Epithelial cell of proximal tubule (primary cell): Measurements from ENCODE around the gene IL10RB. TPM values are rescaled to one million over a fixed set of nuclear protein-coding genes. Genes with fewer than 3 reads are reported as not detected.
A peak's percentile ranks its signal among the peaks of the same experiment; 100 is the strongest.
"Not testable (repeated sequence)": the region's sequence is repeated elsewhere in the genome, so short reads cannot be mapped to it uniquely, and the experiment has no call there.

Experiments
- DNase-seq: peaks from one replicate; pipeline ENCODE4 v3.0.0-alpha.2; 2011; ENCODE audit warnings: low read depth
- H3K4me3 ChIP-seq: 2 replicates; pipeline ENCODE4 v1.5.1; 2011; ENCODE audit warnings: low read depth, mild to moderate bottlenecking, low read length
- CTCF ChIP-seq: conservative IDR thresholded peaks from 2 replicates; pipeline ENCODE4 v1.5.1; 2012; ENCODE audit warnings: low read depth, mild to moderate bottlenecking, low read length
- total RNA-seq: library from RNA; depleted of rRNA; stranded (reverse); fragments of >200 nt; gene quantifications from 2 replicates; pipeline ENCODE4 v1.2.3, GENCODE V29; 2015

IL10RB gene
- 11.0 and 16.7 TPM in 2 replicates for total RNA-seq

DNA sequence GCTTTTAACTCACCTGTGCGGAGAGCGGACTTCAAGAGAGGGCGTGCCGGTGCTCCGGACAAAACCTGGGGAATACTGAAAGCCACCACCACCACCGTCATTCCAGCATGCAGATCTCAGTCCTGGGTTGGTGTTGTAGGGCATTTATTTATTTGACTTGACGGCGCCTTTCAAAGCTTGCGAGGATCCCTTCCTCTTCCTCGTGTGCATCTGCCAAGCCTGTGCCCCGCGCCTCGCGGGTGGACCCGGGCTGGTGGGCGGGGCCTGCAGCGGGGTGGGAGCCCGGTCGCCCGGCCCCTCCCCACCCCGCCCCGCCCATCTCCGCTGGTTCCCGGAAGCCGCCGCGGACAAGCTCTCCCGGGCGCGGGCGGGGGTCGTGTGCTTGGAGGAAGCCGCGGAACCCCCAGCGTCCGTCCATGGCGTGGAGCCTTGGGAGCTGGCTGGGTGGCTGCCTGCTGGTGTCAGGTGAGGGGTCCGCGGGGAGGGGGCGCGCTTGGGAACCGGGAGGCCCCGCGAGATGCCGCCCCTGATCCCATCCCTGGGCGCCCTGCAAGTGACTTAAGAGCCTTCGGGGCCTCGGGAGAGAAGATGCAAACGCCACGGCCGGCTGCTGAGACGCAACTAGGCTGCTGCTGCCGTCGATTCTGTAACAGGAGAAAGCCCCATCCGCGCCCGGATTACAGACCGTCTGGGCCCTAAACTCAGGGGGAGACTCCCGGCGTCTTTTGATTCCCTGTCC is at the start of gene IL10RB:
IL10RB (plus strand) TSS at position 318 of the 739 bp plus-strand sequence; CDS start at position 417, 99 bp downstream.
- peak within 1 kb of the TSS; percentile 74 for H3K4me3 ChIP-seq
- DNase-seq: no peak
- no peak for TF ChIP-seq CTCF

- no peak for TF ChIP-seq CTCF
- DNase-seq: no peak
- no peak overlapping the region for H3K4me3 ChIP-seq
Observed at GRCh38 chr21:33217138-33217520, 49.0 kb upstream of the IL10RB start.

GRCh38 chr21:33219300-33219699 is 46.9 kb upstream of the IL10RB start:
- DNase-seq: no peak
- H3K4me3 ChIP-seq: no peak overlapping the region
- TF ChIP-seq CTCF: no peak

- H3K4me3 ChIP-seq: no peak overlapping the region
- TF ChIP-seq CTCF: no peak
Observed at GRCh38 chr21:33219954-33220353, 46.2 kb upstream of the IL10RB start.

GRCh38 chr21:33225376-33225775 is 40.8 kb upstream of the IL10RB start:
- not testable (repeated sequence) for H3K4me3 ChIP-seq, DNase-seq

More at GRCh38 chr21:33219954-33220353, 46.2 kb upstream of the IL10RB start:
- DNase-seq: no peak

GRCh38 chr21:33228455-33228854 is 37.7 kb upstream of the IL10RB start:
- TF ChIP-seq CTCF: no peak
- no peak for DNase-seq
- H3K4me3 ChIP-seq: no peak overlapping the region

DNA sequence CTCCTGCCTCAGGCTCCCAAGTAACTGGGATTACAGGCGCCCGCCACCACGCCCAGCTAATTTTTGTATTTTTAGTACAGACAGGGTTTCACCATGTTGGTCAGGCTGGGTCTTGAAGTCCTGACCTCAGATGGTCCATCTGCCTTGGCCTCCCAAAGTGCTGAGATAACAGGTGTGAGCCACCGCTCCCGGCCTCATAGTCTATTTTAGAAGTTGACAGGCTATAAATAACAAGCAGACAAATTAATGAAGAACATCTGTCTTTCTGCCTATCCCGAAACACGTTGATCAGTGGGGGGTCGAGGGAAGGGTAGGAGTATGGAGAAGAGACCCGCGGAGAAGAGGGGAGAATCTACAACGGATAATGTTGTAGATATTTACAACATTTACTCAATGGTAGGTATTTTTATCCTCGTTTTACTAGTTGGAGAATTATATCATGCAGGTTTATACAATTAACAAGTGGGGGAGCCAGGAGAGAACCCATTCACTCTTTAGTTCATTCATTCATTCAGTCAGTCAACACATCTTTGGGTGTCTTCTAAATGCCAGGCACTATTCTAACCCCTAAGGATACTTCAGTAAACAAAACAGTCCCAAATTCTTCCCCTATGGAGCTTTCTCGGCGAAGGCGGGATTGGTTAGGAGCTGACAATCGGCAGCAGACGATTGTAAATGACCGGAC is 36.9 kb upstream of the IL10RB start:
- TF ChIP-seq CTCF: no peak
- no peak for DNase-seq
- peak overlapping the region; percentile 86 for H3K4me3 ChIP-seq
